Daoy (cell line): ENCODE results near the gene MAP3K5. TPM values are rescaled to one million over a fixed set of nuclear protein-coding genes. Genes with fewer than 3 reads are reported as not detected.
A peak's percentile ranks its signal among the peaks of the same experiment; 100 is the strongest.

ENCODE experiments used
- DNase-seq: peaks from one replicate; pipeline ENCODE4 v3.0.0-alpha.2; 2015; ENCODE audit warnings: low read depth
- total RNA-seq: library from RNA; depleted of rRNA; stranded (reverse); fragments of >200 nt; shearing (Covaris generic); gene quantifications from 2 replicates; pipeline ENCODE4 v1.2.3, GENCODE V29; 2014

Gene MAP3K5
- total RNA-seq, 1 experiment from 2014 or later = 3.4 TPM

GRCh38 chr6:136579800-136580199 is 212.5 kb downstream of the MAP3K5 start:
- DNase-seq = no peak

GRCh38 chr6:136576821-136577220 is 215.5 kb downstream of the MAP3K5 start:
- DNase-seq = no peak

DNA sequence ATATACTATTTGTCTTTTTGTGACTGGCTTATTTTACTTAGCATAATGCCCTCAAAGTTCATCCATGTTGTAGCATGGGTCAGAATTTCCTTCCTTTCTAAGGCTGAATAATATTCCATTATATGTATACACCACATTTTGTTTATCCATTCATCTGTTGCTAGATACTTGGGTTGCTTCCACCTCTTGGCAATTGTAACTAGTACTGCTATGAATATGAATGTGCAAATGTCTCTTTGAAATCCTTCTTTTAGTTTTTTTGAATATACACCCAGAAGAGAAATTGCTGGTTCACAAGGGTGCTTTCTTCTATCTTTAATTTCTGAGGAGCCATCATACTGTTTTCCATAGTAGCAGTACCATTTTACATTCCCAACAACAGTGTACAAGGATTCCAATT is 220.8 kb downstream of the MAP3K5 start:
- no peak for DNase-seq

GRCh38 chr6:136571065-136571464 is 221.2 kb downstream of the MAP3K5 start:
- DNase-seq = no peak

GRCh38 chr6:136568129-136568528 is 224.1 kb downstream of the MAP3K5 start:
- DNase-seq = no peak

- no peak for DNase-seq
These were observed 224.6 kb downstream of the MAP3K5 start for GRCh38 chr6:136567688-136568087.

DNA sequence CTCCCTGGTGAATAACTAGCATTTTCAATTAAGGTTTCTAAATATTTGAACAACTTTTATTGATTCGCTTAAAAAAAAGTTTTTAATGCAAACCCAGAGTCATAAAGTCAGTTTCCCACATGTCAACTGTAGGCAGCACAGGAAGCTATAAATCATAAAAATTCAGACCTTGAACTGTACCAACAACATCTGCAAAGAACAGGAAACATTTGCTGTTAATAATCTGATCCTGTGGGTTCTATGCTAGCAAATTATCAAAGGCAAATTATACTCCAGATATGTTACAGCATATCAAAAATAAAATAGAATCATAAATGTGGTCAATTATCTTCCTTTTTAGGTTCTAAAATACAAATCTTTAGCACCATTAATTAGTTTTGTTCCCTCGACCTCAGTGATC is 225.4 kb downstream of the MAP3K5 start:
- DNase-seq = no peak

DNA sequence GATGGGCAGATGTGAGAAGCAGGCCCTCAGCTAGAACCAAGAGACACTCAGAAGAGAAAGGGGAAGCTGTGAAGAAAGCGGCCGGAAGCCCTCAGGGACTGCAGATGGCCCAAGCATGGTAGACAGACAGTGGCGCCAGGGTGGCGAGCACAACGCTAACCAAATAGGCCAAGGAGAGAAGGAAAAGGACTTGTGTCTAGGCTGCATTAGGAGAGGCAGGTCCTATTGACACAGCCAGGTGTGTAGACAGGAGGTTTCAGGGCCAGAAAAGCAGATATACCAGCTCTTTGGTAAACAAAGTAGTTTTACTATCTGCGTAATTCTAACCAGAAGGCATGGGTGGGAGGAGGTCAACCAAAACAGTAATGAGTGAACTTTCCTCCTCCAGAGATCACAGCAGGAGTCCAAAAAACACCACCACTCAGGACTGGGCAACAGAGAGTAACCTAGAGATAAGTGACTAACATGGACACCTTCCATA is 226.2 kb downstream of the MAP3K5 start:
- no peak for DNase-seq

GRCh38 chr6:136564180-136564579 is 228.1 kb downstream of the MAP3K5 start:
- DNase-seq = no peak

DNA sequence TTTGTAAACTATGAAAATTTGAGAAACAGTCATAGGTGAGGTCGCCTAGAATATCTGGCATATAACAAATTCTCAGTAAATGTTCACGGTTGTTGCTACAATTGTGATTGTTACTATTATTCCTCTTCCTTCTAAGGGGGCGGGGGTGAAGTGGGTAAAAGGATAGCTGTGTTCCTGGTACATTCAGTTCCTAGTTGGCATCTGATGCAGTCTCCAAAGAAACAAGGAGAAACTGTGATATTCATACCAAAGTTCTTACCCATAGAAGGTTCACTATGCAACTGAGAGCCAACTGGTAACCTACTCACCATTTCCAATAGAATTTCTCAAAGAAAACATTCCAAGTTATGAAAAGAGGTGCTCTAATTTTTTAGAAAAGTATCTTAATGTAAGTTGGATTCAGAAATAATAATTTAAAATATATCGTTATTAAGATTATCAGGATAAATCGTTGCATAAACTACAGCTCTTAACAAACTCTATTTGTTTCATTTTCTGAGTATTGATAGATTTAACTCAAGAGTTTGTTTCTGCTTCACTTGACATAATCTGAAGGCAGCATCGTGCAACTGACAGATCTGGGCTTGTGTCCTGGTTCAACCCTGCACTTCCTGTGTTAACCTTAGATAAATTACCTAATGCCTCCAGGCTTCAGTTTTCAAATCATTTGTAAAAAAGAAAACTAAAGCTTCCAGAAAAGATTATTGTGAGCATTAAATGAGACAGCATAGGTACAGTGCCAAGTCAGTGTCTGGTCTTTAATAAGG is 228.7 kb downstream of the MAP3K5 start:
- DNase-seq = no peak

DNA sequence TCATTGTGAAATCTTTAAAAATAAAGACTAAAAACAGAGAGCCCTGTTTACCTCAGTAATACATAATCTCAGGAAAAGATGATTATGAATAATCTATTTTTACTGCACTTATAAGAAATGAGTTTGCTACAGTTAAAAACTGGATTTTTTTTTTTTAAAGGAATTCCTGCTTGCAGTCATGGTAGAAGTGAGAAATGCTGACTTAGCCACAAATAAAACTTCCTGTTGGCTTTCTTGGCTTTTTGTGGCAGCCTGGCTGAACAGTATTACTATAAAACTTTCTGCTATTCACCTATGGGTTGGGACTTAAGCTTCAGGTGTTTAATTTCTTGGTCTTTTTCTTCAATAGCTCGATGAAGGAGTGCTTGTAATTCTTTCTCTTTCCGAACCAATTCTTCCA is 230.1 kb downstream of the MAP3K5 start:
- no peak for DNase-seq

GRCh38 chr6:136553166-136553787 is 239.0 kb downstream of the MAP3K5 start:
- no peak for DNase-seq

DNA sequence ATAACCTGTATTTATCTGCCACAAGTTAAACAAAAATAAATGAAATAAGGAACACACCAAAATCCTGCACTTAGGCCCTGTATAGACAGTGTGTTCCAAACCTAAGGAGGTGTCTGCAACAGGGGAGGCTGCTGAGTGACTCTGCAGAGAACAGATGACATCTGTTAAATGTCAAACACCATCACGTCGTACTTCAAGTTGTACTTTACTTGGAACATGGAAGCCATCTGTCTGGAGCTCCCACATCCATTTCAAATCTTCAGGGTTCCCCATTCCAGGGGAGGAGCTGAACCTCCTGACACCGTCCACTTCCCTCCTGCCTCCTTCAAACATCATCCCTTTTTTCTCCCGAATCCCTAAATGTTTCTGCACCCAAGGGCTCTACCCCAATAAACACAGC is 240.2 kb downstream of the MAP3K5 start:
- DNase-seq = no peak

DNA sequence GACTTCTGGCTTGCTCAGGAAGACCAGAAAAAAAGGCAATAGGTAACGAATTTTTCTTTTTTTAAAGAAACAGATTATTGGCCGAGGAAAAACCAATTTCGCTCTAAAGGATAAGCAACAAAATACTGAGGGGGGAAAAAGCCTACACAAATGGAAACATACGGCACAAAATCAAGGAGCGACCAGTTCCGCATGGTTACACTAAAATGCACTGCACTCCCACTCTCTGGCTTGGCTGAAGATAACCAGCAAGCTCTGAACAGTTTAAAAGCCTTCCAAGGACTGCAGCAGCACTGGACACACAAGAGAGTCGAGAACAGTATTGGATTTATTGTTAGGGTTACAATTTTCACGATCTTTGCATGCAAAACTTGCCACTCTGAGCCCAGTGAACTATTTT is 241.2 kb downstream of the MAP3K5 start:
- no peak for DNase-seq

GRCh38 chr6:136550330-136551071 is 241.8 kb downstream of the MAP3K5 start, which contains the start of gene MAP7:
MAP7 (minus strand) TSS chr6:136550422; CDS start chr6:136550408, 14 bp downstream.
- DNase-seq = peak; percentile 55

- DNase-seq = no peak
These were observed 242.3 kb downstream of the MAP3K5 start for GRCh38 chr6:136550045-136550329.

GRCh38 chr6:136549300-136550044 is 242.8 kb downstream of the MAP3K5 start:
- no peak for DNase-seq

- no peak for DNase-seq
These were observed 243.5 kb downstream of the MAP3K5 start for GRCh38 chr6:136548582-136549299.

- no peak for DNase-seq
These were observed 244.4 kb downstream of the MAP3K5 start for GRCh38 chr6:136547871-136548270.

DNA sequence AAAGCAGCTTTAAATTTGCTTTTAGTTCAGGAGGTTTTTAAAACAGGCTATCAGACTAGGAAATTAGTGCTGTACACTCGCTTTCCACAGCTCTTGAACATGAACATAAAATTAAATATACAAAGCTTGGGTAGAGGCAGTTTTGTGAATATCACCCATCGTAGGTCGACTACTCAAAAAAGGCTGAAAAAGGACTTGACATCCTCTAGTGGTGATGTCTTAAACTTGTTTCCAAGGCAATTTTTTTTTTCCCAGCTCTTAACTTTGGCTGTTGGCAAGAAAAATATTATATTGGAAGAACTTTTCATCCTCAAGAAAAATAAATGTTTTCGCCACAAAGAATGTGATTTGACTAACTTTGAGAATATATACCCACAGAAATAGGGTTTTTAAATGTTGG is 244.9 kb downstream of the MAP3K5 start:
- DNase-seq = peak; percentile 12

DNA sequence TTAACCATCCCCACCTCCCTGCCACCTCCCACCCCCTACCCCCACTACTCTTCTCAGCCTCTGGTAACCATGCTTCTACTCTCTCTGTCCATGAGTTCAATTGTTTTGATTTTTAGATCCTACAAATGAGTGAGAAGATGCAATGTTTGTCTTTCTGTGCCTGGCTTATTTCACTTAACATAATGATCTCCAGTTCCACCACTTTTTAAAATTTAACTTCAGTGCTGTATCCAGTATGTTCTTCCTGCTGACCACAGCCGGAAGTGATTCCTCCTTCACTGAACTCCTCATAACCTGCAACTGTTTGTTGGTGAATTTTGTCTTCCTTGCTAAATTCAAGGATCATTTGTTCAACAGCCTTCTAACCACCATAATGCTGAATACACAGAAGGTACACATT is 245.9 kb downstream of the MAP3K5 start:
- no peak for DNase-seq
